K562 (cell line): ENCODE data around the gene C1orf21. TPM values are rescaled to one million over a fixed set of nuclear protein-coding genes. Genes with fewer than 3 reads are reported as not detected.

ENCODE experiments used
- ATAC-seq: fragments of 200-7000 bp; cut with Tn5 transposase; 3 replicates; pipeline ENCODE4 v1.9.1; 2020; ENCODE audit warnings: moderate library complexity
- BruUV-seq: library from RNA; stranded (reverse); fragments of 400-500 nt; replicated peaks from 2 replicates; lab custom pipeline; 2021; lab: Mats Ljungman, UMichigan
- CTCF ChIA-PET: fragments of 300-600 bp; formaldehyde crosslinking; extraction: SDS; loops from one replicate; lab custom pipeline; 2021; ENCODE audit warnings: low intra/inter-chr PET ratio; lab: Yijun Ruan, JAX
- POLR2A ChIA-PET: fragments of 300-600, 350-650 bp; sonication (Branson Sonifier 250); formaldehyde crosslinking; extraction: SDS; loops from one replicate; lab custom pipeline; 2021; ENCODE audit warnings: antibody characterized with exemption, inconsistent platforms; lab: Yijun Ruan, JAX
- DNase-seq, 4 experiments: peaks; one replicate each; pipeline versions ENCODE4 v3.0.0 to v3.0.0-alpha.2; 2011 to 2018; ENCODE audit warnings: low spot score in 3 of 4, mixed read lengths in 3 of 4; ENCODE audit errors: extremely low read depth in 1 of 4
- FAIRE-seq: peaks from 2 replicates; lab custom pipeline; 2011; peaks lifted over from hg19 to GRCh38; lab: Jason Lieb, UNC
- H2AFZ ChIP-seq: 2 replicates; pipeline ENCODE4 v1.6.0; 2011; ENCODE audit warnings: low read depth, low read length, control low read depth, inconsistent platforms
- H3K27ac ChIP-seq: fragments of 200-600 bp; 3 replicates; pipeline ENCODE4 v1.8.0; 2011; ENCODE audit warnings: low read depth, mild to moderate bottlenecking, control low read depth, inconsistent platforms, low read length, moderate library complexity, mixed read lengths; ENCODE audit errors: extremely low read depth
- H3K27me3 ChIP-seq, 2 experiments: fragments of 300-600 bp in 1 of 2; 2 replicates in 1 of 2; 3 replicates in 1 of 2; pipeline versions ENCODE4 v1.6.0 to v1.8.0; 2011; ENCODE audit warnings: inconsistent platforms in 2 of 2, low read length in 2 of 2, mild to moderate bottlenecking in 1 of 2, mixed read lengths in 1 of 2, moderate library complexity in 1 of 2; ENCODE audit not compliant: control insufficient read depth in 2 of 2, insufficient read depth in 2 of 2
- H3K36me3 ChIP-seq: fragments of 300-600 bp; 3 replicates; pipeline ENCODE4 v1.8.0; 2011; ENCODE audit warnings: mild to moderate bottlenecking, low read length, inconsistent platforms; ENCODE audit not compliant: control insufficient read depth, insufficient read depth
- H3K4me1 ChIP-seq, 2 experiments: fragments of 200-600 bp in 1 of 2; replicated peaks in 1 of 2; 2 replicates in 1 of 2; 3 replicates in 1 of 2; pipeline versions ENCODE4 v1.5.1 to v1.8.0; 2011; ENCODE audit warnings: inconsistent platforms in 2 of 2, low read length in 2 of 2, mild to moderate bottlenecking in 1 of 2, mixed read lengths in 1 of 2, moderate library complexity in 1 of 2; ENCODE audit not compliant: control insufficient read depth in 2 of 2, insufficient read depth in 2 of 2
- H3K4me2 ChIP-seq: 2 replicates; pipeline ENCODE4 v1.6.1; 2011; ENCODE audit warnings: low read length, control low read depth, inconsistent platforms, mixed read lengths; ENCODE audit not compliant: insufficient read depth
- H3K4me3 ChIP-seq: fragments of 200-600 bp; sonication (generic), shearing (Covaris generic); 2 replicates; pipeline ENCODE4 v1.5.1; 2016; ENCODE audit warnings: control low read depth, inconsistent platforms
- H3K79me2 ChIP-seq: fragments of 200-600 bp; 3 replicates; pipeline ENCODE4 v1.8.0; 2011; ENCODE audit warnings: low read length, inconsistent platforms; ENCODE audit not compliant: control insufficient read depth, insufficient read depth
- H3K9ac ChIP-seq, 2 experiments: 2 replicates each; pipeline versions ENCODE4 v1.6.0 to v1.6.1; 2011; ENCODE audit warnings: low read depth in 2 of 2, low read length in 2 of 2, control low read depth in 1 of 2, inconsistent platforms in 1 of 2, mild to moderate bottlenecking in 1 of 2, mixed read lengths in 1 of 2; ENCODE audit not compliant: insufficient read depth in 1 of 2
- H3K9me1 ChIP-seq: one replicate; pipeline ENCODE4 v1.6.0; 2011; ENCODE audit warnings: inconsistent platforms, mild to moderate bottlenecking, low read length, moderate library complexity; ENCODE audit not compliant: control insufficient read depth, insufficient read depth
- H3K9me3 ChIP-seq: replicated peaks from 2 replicates; pipeline ENCODE4 v1.5.1; 2011; ENCODE audit warnings: low read depth, low read length, inconsistent platforms; ENCODE audit not compliant: control insufficient read depth, insufficient read depth
- H4K20me1 ChIP-seq: replicated peaks from 2 replicates; pipeline ENCODE4 v1.6.1; 2011; ENCODE audit warnings: low read length, inconsistent platforms, mixed read lengths; ENCODE audit not compliant: control insufficient read depth, insufficient read depth
- ARID4B ChIP-seq: sonication (generic); formaldehyde crosslinking; IDR thresholded peaks from 2 replicates; pipeline ENCODE4 v1.8.0; 2022; ENCODE audit warnings: mild to moderate bottlenecking, missing genetic modification reagents
- EZH2 ChIP-seq: IDR thresholded peaks from 2 replicates; pipeline ENCODE4 v1.6.1; 2012; ENCODE audit warnings: low read depth, mild to moderate bottlenecking, inconsistent platforms, low read length, borderline replicate concordance
- MCM7 ChIP-seq, 2 experiments: fragments of 450-650 bp; IDR thresholded peaks; 2 replicates each; pipeline ENCODE4 v1.6.1; 2016 to 2018
- PTRF ChIP-seq: fragments of 450-650 bp; IDR thresholded peaks from 2 replicates; pipeline ENCODE4 v1.6.1; 2016; ENCODE audit warnings: mild to moderate bottlenecking, missing genetic modification characterization, missing compliant biosample characterization
- TCF7L2 ChIP-seq: fragments of 150-350 bp; IDR thresholded peaks from 2 replicates; pipeline ENCODE4 v1.6.1; 2016; ENCODE audit warnings: low read depth, mild to moderate bottlenecking, low read length, moderate library complexity
- ZHX1 ChIP-seq: fragments of 150-350 bp; conservative IDR thresholded peaks from 2 replicates; pipeline ENCODE4 v1.6.1; 2014; ENCODE audit warnings: low read length
- ZNF121 ChIP-seq: sonication (generic); formaldehyde crosslinking; conservative IDR thresholded peaks from 2 replicates; pipeline ENCODE4 v1.8.0; 2022; ENCODE audit warnings: missing genetic modification reagents
- ZNF695 ChIP-seq: fragments of 450-650 bp; formaldehyde crosslinking; IDR thresholded peaks from 2 replicates; pipeline ENCODE4 v1.4.0; 2020; ENCODE audit warnings: mild to moderate bottlenecking, moderate library complexity
- WGBS: fragments of 100-300 bp; shearing (Covaris generic); methylation state at CpG from one replicate; pipeline ENCODE4 v1.1.6; 2016; ENCODE audit warnings: low coverage, mixed read lengths; ENCODE audit not compliant: insufficient coverage; ENCODE audit errors: missing lambda C conversion rate; 5-methylcytosine and 5-hydroxymethylcytosine counted together
- in situ Hi-C: fragments of 300-500 bp; cut with MboI; formaldehyde crosslinking; loops from 4 replicates; pipeline ENCODE4 v1.15.0; 2018; ENCODE audit warnings: inconsistent platforms, mixed read lengths
- intact Hi-C: fragments of 100-400 bp; cut with micrococcal nuclease; formaldehyde crosslinking; loops from 2 replicates; pipeline ENCODE4 v1.14.2; 2022
- polyA plus RNA-seq, 8 experiments: library from polyadenylated mRNA; depleted of rRNA in 4 of 8; stranded (reverse) in 5 of 8; unstranded in 3 of 8; fragments of >200 nt; fragmentation: Nextera tagmentation in 2 of 8; fragmentation: Illumina TruSeq in 1 of 8; extraction: Ambion mirVana in 2 of 8; extraction: Trizol in 1 of 8; gene quantifications; 2 replicates each; pipeline versions ENCODE4 v1.2.1 to v1.2.3, GENCODE V29; 2011 to 2014; ENCODE audit warnings: inconsistent platforms in 1 of 8, missing spikeins in 1 of 8
- total RNA-seq, 7 experiments: library from RNA; depleted of rRNA in 6 of 7; stranded (reverse); fragments of >200 nt in 6 of 7; fragmentation: Illumina TruSeq in 2 of 7; extraction: Trizol in 2 of 7; gene quantifications; 2 replicates each; pipeline versions ENCODE4 v1.2.1 to v1.2.3, GENCODE V29; 2011 to 2021; ENCODE audit warnings: low replicate concordance in 1 of 7

C1orf21 gene
- total and polyA plus RNA-seq, 9 of the 15 experiments (the other 6 are each of a cell fraction or from before 2014, with no cell fraction given), result under 0.01 to 0.31 (median 0.07) TPM

GRCh38 chr1:184625271-184625670 lies 238.4 kb downstream of the C1orf21 start:
- Histone ChIP-seq H3K36me3 (no peaks in the 10 kb centered on the region), H4K20me1 (no peaks in the 10 kb centered on the region), H3K27ac (no peak overlapping the region), H3K9me1 (no peaks in the 10 kb centered on the region), H3K27me3 (peaks cover 50 to 51% of the 10 kb centered on the region in 2 experiments), H3K4me1 (no peaks in the 10 kb centered on the region), H3K9ac (no peak overlapping the region), H3K79me2 (no peaks in the 10 kb centered on the region), H3K4me3 (no peak overlapping the region), H3K4me2 (no peak overlapping the region), H3K9me3 (no peaks in the 10 kb centered on the region)
- 0% methylated on average over 4 of the region's 4 CpGs for WGBS
- no TSS peak for BruUV-seq
- no peak for FAIRE-seq
- no peak for ATAC-seq
- DNase-seq, result no peak
- in situ Hi-C loops (no loop called here), intact Hi-C loops (no loop called here)
- CTCF ChIA-PET, result no interaction called here
- POLR2A ChIA-PET, result no interaction called here
- TF ChIP-seq PTRF (tag), result no peak
- TF ChIP-seq MCM7 (IDR thresholded peaks at IDR 0.05), result no peak
- TF ChIP-seq EZH2, result no peak
- no peak for TF ChIP-seq ZNF695 (CRISPR knock-in tag)
- TF ChIP-seq ZHX1, result no peak
- TF ChIP-seq ARID4B (CRISPR knock-in tag), result no peak
- no peak for TF ChIP-seq TCF7L2
- no peak for TF ChIP-seq ZNF121 (CRISPR knock-in tag)
- TF ChIP-seq, all 486 proteins: peak for 0
- no peak overlapping the region for H2AFZ ChIP-seq
